Measurements from ENCODE around the gene SMKR1.
A peak's percentile ranks its signal among the peaks of the same experiment; 100 is the strongest.
"Not testable (repeated sequence)": the region's sequence is repeated elsewhere in the genome, so short reads cannot be mapped to it uniquely, and the experiment has no call there.

Gene SMKR1

DNA sequence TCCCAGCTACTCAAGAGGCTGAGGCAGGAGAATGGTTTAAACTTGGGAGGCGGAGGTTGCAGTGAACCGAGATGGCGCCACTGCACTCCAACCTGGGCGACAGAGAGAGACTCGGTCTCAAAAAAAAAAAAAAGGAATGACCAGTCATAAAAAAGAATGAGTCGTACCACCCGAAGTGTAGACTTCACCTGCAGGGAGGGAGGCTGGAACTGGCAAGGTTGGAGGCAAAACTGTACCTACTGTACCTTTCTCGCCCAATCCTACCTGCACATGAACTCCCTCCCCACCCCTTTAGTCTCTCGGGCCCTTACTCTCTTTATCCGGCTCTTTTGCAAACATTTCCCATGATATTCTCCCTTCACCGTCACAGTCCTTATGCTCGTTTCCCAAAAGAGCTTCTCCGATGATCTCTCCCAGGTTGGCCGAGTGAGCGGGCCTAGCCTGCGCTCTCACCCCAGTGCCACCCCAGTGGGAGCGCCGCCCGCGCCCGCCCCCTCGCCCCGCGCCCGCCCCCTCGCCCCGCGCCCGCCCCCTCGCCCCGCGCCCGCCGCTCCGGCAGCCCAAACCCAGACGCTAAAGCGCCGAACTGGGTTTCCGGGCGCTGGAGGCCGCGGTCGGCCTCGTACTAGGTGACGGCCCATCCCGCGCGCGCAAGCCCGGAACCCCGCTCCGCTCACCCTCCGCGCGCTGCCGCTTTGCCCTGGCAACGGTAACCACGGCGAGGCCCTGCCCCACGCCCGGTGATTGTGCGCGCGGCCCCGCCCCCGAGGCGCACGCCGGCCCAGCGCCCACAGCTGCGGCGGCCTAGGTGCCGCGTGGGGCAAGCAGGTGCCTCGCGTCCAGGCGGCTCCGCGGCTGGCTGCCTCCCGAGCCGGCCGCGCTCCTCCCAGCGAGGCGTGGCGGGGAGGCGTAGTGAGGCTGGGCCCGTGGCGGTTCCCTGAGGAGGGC is at the start of gene SMKR1:
Gene SMKR1, plus strand, starts transcription at position 772 of the 948 bp plus-strand sequence. CDS start 294 bp downstream, outside the sequence.
- peak; percentile 84 to 89 for DNase-seq (ENCODE audit: low read depth in 2 of 2)

DNA sequence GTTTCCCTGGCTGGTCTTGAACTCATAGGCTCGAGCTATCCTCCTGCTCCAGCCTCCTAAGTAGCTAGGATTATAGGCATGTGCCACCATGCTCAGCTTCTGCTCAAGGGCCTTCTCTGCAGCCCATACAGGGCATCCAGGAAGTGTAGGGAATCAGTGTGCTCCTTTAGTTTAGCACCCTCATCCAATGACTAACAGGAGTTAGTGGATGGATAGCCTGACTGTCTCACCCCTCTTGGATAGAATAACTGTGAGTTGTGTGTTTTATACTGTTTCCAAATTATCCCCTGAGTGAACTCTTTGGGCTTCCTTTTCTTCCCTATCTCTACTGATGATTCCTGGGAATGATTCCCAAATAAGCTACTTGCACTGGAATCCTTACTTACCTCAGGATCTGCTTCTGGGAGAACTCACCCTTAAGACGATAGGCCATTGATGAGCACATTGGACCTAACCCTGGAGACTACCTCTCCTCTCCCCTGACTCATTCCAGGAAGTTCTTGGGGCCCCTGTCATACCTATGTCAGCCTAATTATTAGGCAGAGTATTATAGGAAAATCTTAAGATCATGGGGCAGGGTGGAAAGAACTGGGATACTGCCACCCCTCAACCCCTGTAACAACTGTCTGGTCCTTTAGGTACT is 49.6 kb upstream of the SMKR1 start:
- DNase-seq (ENCODE audit: low read depth in 2 of 2), result no peak

DNA sequence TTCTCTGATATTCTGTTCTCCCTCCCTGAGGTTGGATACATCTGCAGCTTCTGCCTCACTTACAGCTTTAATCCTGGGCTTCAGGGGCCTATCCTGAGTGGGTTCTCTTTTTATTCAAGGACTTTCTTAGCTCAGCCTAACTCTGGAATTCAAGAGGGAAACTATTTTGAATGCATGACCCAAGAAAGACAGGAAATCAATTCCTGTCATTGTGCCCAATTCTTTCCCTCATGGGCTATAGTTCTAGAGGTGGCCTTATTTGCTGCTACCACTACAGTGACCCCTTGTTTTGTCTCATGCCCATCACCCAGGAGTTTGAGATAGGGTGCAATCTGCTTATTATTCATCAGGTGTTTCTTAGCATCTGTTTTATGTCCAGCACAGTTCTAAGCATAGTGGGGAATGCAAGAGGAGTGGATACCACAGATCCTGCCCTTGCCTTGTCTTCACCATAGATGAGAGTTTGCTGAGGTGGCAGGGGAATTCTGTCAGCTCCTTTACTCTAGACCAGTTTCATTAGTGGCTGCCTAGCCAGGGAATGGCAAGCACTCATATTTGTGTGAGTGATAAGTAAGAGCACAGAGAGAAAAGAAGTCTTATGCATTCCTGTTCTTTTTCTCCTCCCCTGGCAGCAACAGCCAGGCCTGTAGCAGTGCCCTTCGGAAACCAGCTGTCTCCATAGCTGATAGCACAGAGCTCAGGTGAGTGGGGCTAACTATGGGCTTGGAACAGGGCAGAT is 48.7 kb upstream of the SMKR1 start:
- DNase-seq (ENCODE audit: low read depth in 2 of 2), result no peak

DNA sequence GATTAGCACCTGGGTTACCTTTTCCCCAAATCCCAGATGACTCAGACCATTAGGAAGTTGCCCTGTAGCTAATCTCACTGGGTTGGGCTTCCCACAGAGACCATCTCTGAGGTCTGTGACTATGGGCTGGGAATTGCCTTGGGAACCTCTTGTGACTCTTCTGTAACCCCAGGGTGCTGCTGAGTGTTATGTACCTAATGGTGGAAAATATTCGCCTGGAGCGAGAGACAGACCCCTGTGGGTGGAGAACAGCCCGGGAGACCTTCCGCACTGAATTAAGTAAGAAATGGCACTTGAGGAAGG is 48.1 kb upstream of the SMKR1 start:
- DNase-seq (ENCODE audit: low read depth in 2 of 2), result no peak

DNA sequence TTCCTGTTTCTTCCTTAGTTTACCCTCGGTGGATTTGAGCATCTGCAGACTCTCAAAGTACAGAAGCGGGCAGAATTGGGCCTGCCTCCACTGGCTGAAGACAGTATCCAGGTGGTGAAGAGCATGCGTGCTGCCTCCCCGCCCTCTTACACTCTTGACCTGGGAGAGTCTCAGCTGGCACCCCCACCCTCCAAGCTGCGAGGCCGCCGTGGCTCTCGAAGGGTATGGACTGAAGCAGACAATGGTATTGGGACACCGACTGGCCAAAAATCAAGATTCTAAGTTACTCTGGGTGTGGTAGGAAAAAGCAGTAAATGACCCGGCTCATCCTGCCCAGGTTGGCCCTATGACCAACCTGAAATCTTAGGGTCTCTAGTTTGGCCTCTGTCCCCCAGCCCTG is 45.9 kb upstream of the SMKR1 start:
- no peak for DNase-seq (ENCODE audit: low read depth in 2 of 2)

DNA sequence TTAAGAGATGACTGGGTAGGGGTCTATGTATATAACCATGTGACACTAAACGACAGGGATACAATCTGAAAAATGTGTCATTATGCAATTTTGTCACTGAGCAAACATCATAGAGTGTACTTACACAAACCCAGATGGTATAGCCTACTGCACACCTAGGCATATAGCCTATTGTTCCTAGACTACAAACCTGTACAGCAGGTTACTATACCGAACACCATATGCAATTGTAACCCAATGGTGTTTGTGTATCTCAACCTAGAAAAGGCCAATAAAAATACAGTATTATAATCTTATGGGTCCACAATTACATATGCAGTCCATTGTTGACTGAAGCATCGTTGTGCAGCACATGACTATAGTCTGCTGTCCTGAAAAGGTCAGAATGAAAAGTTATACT is 45.2 kb upstream of the SMKR1 start:
- DNase-seq (ENCODE audit: low read depth in 2 of 2), result no peak

DNA sequence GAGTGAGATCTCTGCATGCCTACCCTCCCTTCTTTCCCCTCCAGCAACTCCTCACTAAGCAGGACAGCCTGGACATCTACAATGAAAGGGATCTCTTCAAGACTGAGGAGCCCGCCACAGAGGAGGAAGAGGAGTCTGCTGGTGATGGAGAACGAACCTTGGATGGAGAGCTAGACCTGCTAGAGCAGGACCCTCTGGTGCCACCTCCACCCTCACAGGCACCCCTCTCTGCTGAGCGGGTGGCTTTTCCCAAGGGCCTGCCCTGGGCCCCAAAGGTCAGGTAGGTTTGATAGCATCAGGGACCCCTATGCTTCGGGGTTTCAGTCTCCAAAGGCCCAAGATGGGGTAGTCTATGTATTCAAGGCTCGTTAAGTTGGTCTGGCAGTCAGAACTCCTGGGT is 44.2 kb upstream of the SMKR1 start:
- no peak for DNase-seq (ENCODE audit: low read depth in 2 of 2)

DNA sequence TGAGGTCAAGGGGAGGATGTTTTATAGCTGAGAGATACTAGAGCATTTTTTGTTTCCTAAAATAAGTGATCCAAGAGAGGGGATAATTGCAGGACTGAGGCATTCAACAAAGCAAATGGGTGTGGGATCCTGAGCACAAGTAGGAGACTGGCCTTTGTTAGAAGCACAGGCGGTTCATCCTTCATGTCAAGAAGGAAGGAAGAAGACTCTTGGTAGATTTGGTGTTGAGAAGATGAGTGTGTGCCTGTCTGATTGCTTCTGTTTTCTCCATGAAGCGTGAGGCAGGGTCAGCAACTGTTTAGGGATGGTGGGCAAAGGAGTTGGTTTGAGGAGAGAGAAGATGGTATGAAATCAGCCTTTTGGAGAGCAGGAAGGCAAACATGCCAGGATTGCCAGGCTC is 40.5 kb upstream of the SMKR1 start:
- no peak for DNase-seq (ENCODE audit: low read depth in 2 of 2)

DNA sequence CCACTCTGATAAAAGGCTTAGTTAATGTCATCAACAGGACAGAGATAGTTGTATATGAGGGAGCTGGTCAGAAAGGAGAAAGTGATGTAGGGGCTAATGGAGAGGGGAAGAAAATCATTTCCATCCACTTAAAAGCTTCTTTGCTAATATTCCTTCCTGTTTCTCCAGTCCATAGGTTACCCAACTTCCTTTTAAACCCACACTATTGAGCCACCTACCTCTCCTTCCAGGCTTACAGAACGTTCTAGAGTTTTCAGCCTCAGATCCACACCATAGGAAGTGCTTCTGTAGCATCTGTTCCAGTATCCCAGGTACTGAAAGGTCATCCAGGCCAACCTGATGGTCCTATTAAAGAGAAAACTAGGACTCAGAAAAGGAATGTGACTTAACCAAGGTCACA is 39.9 kb upstream of the SMKR1 start:
- DNase-seq (ENCODE audit: low read depth in 2 of 2), result no peak

DNA sequence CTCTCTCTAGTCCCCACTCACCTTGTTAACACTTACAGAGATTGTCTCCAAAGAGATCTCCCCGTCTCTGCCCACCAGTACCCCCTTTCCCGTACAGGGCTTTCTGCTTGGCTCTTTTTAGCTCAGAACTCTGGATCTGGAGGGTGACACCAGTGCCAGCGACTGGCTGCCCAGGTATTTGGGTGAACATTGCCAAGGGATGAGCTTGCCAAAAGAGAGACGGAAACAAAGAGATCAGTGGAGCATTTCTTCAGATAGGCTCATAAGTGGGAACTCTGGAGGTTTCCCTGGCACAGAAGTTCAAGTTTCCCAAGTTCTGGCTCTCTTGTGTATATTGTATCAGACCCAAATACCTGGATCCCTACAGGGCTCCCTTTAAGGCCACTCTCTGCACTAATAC is 38.1 kb upstream of the SMKR1 start:
- DNase-seq (ENCODE audit: low read depth in 2 of 2), result no peak

DNA sequence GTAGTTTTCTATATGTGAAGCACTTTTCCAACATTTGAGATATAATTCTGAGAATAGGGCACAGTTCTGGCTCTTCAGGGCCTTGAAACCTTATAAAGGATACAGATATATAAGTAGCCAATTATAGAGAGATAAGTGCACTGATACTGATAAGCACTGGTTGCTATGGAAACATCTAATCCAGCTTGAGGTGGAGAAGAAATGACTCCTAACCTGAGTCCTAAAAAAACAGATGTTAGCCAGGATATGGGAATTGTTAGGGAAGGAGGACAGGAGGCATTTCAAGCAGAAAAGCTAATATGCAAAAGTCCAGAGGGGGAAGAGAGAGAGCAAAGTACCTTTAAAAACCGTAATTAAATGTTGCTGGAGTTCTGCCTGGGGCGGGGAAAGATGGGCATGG is 37.3 kb upstream of the SMKR1 start:
- no peak for DNase-seq (ENCODE audit: low read depth in 2 of 2)

DNA sequence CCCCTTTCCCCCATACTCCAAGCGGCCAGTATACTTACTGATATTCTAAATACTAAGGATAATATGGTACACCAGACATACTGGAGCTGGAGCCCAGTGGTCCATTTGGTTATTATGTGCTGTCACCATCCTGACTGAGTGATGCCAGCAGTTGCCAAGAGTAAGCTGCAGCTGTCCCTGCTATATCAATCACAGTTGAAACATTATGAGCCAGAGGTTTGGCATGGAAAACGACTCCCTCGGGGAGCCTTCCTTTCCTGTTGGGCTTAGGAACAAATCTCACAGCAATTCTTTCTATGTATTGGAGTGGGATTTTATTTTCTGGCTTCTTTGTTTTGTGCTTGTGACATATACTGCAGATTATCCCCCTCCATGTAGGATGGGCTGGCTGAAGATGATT is 35.5 kb upstream of the SMKR1 start:
- no peak for DNase-seq (ENCODE audit: low read depth in 2 of 2)

DNA sequence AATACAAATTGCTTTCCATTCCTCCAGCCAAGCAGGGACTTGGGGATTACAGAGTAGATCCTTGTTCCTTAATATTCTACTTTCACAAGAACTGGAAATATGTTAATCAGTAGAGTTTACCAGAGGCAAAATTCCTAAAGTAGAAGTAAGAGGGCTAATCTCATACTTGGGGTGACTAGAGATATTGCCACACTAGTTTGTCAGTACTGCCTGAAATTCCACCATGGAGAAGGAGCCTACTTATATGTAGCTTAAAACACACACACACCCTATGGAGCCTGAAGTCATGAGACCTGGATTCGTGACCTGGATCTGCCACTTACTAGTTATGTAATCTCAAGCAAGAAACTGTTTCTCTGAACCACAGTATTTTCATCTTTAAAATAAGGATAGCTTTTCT is 34.2 kb upstream of the SMKR1 start:
- DNase-seq (ENCODE audit: low read depth in 2 of 2), result no peak

DNA sequence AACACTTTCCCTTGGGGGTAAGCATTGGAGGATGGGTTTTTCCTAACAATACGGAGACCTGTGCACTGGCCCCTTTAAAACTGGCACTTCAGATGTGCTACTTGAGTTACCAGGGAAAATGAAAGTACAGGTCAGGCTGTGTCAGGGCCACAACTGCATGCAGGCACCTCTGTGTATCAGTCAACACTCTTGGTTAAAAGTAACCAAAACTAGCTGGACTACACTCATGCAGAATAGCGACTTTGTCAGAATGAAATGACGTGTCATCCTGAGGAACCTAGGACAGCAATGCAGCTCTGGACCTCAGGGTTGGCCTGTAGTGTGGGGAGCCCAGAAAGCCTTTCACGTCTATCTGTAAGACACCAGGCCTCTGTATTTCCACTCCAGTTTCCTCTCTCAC is 33.8 kb upstream of the SMKR1 start:
- DNase-seq (ENCODE audit: low read depth in 2 of 2), result no peak

DNA sequence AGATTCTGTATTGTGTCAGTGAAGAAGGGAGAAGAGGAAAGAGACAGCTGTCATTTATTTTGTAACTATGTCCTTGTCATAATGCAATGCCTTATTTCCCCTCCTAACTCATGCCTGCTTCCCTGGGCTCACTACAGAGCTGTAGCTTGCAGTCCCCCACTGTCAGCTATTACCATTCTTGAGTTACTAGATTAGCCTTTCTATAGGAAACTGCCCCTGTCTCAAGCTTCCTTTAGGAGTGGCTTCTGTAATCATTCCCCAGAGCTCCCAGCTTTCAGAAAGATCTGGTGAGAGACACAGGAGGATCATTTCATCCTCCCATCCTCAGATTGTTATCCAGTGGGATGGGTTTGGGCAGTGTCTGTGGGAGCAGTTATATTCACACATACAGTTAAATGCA is 32.4 kb upstream of the SMKR1 start:
- DNase-seq (ENCODE audit: low read depth in 2 of 2), result no peak

DNA sequence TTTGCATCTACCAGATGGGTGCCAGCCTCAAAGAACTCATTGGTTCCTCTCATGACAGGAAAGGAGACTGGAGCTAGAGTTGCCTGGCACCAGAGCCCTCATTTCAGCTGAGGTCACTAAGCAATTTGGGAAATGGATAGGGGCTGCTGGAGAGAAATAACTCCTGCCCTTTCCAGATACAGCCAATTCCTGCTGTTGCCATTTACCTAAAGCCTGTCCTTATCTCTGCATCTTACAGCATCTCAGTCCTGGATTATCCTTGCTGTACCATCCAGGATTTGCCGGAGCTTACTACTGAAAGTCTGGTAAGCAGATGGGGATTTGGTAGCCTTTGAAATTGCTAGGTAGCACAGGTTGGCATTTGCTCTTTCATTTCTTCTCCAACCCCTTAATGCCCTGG is 31.9 kb upstream of the SMKR1 start:
- DNase-seq (ENCODE audit: low read depth in 2 of 2), result no peak

DNA sequence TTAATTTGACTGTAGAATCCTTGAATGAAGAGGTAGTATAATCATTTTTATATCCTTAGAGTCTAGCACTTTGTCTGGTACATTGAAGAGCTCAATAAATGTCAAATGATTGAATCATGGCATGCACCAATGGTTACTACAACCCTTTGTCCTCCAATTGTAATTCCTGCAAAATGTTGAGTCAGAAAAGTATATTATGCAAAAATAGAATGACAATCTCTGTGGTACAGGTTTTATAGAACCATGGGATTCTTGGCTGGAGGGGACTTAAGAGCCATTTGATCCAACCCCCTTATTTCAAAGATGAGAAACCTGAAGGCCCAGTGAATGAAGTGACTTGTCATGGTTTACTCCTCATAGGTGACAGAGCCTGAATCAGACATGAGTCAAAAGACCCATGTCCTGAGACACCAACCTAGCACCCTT is 30.9 kb upstream of the SMKR1 start:
- DNase-seq (ENCODE audit: low read depth in 2 of 2), result no peak

DNA sequence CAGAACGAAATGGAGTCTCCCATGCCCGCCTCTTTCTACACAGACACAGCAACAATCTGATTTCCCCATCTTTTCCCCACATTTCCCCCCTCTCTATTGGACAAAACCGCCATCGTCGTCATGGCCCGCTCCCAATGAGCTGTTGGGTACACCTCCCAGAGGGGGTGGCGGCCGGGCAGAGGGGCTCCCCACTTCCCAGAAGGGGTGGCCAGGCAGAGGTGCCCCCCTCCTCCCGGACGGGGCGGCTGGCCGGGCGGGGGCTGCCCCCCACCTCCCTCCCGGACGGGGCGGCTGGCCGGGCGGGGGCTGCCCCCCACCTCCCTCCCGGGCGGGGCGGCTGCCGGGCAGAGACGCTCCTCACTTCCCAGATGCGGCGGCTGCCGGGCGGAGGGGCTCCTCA is 26.4 kb upstream of the SMKR1 start:
- not testable (repeated sequence) for DNase-seq (ENCODE audit: low read depth in 2 of 2)

DNA sequence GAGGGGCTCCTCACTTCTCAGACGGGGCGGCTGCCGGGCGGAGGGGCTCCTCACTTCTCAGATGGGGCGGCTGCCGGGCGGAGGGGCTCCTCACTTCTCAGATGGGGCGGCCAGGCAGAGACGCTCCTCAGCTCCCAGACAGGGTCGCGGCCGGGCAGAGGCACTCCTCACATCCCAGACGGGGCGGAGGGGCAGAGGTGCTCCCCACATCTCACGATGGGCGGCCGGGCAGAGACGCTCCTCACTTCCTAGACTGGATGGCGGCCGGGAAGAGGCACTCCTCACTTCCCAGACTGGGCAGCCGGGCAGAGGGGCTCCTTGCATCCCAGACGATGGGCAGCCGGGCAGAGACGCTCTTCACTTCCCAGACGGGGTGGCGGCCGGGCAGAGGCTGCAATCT is 25.9 kb upstream of the SMKR1 start:
- not testable (repeated sequence) for DNase-seq (ENCODE audit: low read depth in 2 of 2)

DNA sequence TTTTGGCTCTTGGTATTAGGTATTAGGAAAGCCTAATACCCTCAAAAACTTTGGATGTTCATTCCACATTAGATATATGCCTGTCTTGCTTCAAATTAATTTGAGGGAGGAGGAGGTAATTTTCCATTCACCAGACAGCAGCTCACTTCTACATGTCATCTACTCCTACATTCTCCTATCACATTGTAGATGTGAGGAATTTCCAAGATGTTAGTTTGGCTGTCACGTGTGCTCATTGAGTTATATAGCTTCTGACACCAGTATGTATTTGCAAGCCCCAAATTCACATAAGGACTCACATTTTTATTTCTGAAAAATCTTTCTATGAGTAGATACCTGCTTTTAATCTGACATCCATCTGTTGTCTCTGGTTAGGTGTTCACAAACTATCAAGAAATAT is 22.5 kb upstream of the SMKR1 start:
- DNase-seq (ENCODE audit: low read depth in 2 of 2), result no peak

DNA sequence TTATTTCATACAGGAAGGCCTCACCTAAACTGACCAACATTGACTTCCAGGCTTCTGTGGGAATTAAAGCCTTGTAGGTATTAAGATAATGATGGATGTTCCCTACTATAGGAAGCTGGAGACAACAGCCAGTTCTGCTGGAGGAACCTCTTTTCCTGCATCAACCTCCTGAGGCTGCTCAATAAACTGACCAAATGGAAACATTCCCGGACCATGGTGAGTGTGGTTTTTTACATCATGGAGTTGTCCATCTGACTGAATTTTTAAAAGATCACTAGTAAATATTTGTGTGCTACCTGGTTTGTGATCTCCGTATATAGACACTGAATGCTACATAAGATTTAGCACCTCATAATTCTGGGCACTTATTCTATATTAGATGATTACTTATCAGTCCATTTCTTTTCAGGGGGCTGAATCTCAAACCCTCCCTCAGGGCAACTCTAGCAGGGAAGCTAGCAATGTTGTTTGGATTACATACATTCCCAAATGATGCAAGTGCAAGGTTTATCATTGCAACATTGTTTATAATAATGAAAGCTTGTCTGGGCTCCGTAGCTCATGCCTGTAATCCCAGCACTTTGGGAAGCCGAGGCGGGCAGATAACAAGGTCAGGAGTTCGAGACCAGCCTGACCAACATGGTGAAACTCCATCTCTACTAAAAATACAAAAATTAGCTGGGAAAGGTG is 21.5 kb upstream of the SMKR1 start:
- DNase-seq (ENCODE audit: low read depth in 2 of 2), result no peak

DNA sequence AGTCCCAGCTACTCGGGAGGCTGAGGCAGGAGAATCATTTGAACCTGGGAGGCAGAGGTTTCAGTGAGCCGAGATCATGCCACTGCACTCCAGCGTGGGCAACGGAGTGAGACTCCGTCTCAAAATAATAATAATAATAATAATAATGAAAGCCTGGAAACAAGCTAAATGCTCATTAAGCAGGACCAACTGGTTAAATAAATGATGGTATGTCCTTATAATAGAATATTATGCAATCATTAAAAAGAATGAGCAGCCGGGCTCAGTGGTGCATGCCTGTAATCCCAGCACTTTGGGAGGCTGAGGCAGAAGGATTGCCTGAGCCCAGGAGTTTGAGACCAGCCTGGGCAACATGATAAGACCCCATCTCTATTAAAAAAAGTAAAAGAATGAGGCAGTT is 21.0 kb upstream of the SMKR1 start:
- DNase-seq (ENCODE audit: low read depth in 2 of 2), result not testable (repeated sequence)

Measured in stimulated activated CD4-positive, alpha-beta T cell treated with anti-CD3 and anti-CD28 coated beads, Interleukin-1b, Interleukin-23, amount 100 ng/mL, for 4 hours (primary cell).